Heart left ventricle (tissue), 13 donors: ENCODE data around the gene SPNS2.

ENCODE experiments used
- POLR2A ChIP-seq, 2 donors: fragments of 450-650 bp; IDR thresholded peaks; one replicate each; pipeline ENCODE4 v1.6.1; 2017; ENCODE audit warnings: antibody characterized with exemption in 2 of 2, mild to moderate bottlenecking in 2 of 2, moderate library complexity in 2 of 2
- TF ChIP-seq, protein P1 (sequence below), 12 donors: fragments of 200-600 bp; sonication (generic) in 4 of 12; IDR thresholded peaks; one replicate each; pipeline versions ENCODE4 v1.5.0 to v1.8.0; 2018 to 2022; ENCODE audit warnings: antibody characterized with exemption in 12 of 12, mild to moderate bottlenecking in 5 of 12
- donor health status: ischemic (EF 13 %, LVEDD 7.1; RV severe dilation, severe dysfunction).
- donor health status: DM: no; HTN: yes; CAD: no.
- donor health status: DM: no; HTN: no; CAD: no.
- donor health status: ischemic (EF 25% LVEDD 6.9; RV normal size, moderate dysfunction).
- donor health status: ischemic (EF 25% LVEDD 5.7; RV mildly dilated, moderate dysfunction).
- donor health status: ischemic (EF 35%, LVEDD 5.7; RV mildly dilated, moderate dysfunction).
- donor health status: nonischemic (EF 11% LVEDD 7.7; RV severe dilation, severe dysfunction).
- donor health status: DM: yes; HTN: yes; CAD: no.
- donor health status: PGD.
- donor health status: ischemic (EF 29% LVEDD 5.4; RV normal size, mild dysfunction).
- donor health status: nonischemic (EF 23%, LVEDD 6.1; RV moderate dilation, normal function).

DNA sequence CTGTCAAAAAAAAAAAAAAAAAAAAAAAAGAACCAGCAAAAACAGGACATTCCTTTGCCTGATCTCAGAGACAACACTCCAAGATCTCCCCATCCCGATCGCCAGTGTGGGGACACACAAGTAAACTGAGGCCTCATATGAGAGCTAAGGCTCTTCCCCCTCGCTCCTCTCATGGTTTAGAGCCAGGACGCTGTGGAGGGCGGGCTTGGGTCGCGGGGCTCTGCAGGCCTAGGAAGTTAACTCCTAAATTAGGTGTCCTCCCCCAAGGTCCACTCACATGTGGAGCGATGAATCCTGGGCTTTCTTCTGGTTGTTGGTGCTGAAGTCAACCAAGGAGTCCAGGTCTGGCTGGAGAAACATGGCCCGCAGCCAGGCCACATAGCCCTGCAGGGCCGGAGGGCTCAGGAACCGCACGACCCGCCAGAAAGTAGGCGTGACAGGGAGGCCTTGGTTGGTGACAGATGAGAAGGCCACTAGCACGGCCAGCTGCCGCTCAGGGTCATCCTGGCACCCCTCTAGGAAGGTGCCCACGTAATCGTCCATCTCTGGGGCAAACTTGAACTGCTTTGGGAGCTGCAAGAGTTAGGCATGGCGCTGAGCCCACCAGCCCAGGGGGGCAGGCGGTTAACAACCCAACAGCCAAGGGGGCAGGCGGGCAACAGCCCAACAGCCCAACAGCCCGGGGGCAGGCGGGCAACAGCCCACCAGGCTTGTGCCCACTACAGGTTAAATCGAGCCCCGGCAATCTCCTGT, 51.3 kb downstream of the SPNS2 start:
- TF ChIP-seq, protein P1, sequence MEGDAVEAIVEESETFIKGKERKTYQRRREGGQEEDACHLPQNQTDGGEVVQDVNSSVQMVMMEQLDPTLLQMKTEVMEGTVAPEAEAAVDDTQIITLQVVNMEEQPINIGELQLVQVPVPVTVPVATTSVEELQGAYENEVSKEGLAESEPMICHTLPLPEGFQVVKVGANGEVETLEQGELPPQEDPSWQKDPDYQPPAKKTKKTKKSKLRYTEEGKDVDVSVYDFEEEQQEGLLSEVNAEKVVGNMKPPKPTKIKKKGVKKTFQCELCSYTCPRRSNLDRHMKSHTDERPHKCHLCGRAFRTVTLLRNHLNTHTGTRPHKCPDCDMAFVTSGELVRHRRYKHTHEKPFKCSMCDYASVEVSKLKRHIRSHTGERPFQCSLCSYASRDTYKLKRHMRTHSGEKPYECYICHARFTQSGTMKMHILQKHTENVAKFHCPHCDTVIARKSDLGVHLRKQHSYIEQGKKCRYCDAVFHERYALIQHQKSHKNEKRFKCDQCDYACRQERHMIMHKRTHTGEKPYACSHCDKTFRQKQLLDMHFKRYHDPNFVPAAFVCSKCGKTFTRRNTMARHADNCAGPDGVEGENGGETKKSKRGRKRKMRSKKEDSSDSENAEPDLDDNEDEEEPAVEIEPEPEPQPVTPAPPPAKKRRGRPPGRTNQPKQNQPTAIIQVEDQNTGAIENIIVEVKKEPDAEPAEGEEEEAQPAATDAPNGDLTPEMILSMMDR (IDR thresholded peaks at IDR 0.05), result no peak
- TF ChIP-seq POLR2A (IDR thresholded peaks at IDR 0.05), result no peak
